H9 (cell line): ENCODE data around the gene IL16. TPM values are rescaled to one million over a fixed set of nuclear protein-coding genes. Genes with fewer than 3 reads are reported as not detected.

Experiments
- DNase-seq: peaks from one replicate; pipeline ENCODE4 v3.0.0-alpha.2; 2017
- H2AFZ ChIP-seq: one replicate; pipeline ENCODE4 v1.6.1; 2013; ENCODE audit warnings: mild to moderate bottlenecking, low read length, control low read depth, moderate library complexity
- H2AK5ac ChIP-seq: 2 replicates; pipeline ENCODE4 v1.6.1; 2013; ENCODE audit warnings: low read length, control low read depth, mixed read lengths; ENCODE audit not compliant: insufficient read length
- H2BK120ac ChIP-seq: one replicate; pipeline ENCODE4 v1.6.1; 2013; ENCODE audit warnings: low read depth, mild to moderate bottlenecking, low read length, control low read depth, inconsistent platforms; ENCODE audit not compliant: poor library complexity, severe bottlenecking
- H2BK12ac ChIP-seq: 2 replicates; pipeline ENCODE4 v1.6.1; 2013; ENCODE audit warnings: low read length, control low read depth, mixed read lengths, low read depth; ENCODE audit not compliant: insufficient read length
- H2BK15ac ChIP-seq: 2 replicates; pipeline ENCODE4 v1.6.1; 2013; ENCODE audit warnings: low read depth, low read length, control low read depth
- H2BK20ac ChIP-seq: one replicate; pipeline ENCODE4 v1.6.1; 2013; ENCODE audit warnings: low read depth, mild to moderate bottlenecking, low read length, control low read depth, inconsistent platforms; ENCODE audit not compliant: poor library complexity, severe bottlenecking
- H2BK5ac ChIP-seq: 2 replicates; pipeline ENCODE4 v1.6.1; 2013; ENCODE audit warnings: low read length, control low read depth, mixed read lengths; ENCODE audit not compliant: insufficient read length
- H3K14ac ChIP-seq: 2 replicates; pipeline ENCODE4 v1.6.1; 2013; ENCODE audit warnings: low read length, control low read depth; ENCODE audit not compliant: insufficient read depth
- H3K18ac ChIP-seq: 2 replicates; pipeline ENCODE4 v1.6.1; 2013; ENCODE audit warnings: low read depth, mild to moderate bottlenecking, mixed read lengths, low read length, control low read depth; ENCODE audit not compliant: insufficient read length
- H3K23ac ChIP-seq: 2 replicates; pipeline ENCODE4 v1.6.1; 2013; ENCODE audit warnings: low read length, control low read depth, mixed read lengths, low read depth; ENCODE audit not compliant: insufficient read length
- H3K23me2 ChIP-seq: 2 replicates; pipeline ENCODE4 v1.6.1; 2013; ENCODE audit warnings: low read depth, mild to moderate bottlenecking, mixed read lengths, low read length, control low read depth; ENCODE audit not compliant: insufficient read length, poor library complexity, severe bottlenecking
- H3K27ac ChIP-seq: 2 replicates; pipeline ENCODE4 v1.5.1; 2013; ENCODE audit warnings: low read length, control low read depth, mixed read lengths, low read depth; ENCODE audit not compliant: insufficient read length
- H3K27me3 ChIP-seq: 2 replicates; pipeline ENCODE4 v1.6.1; 2013; ENCODE audit warnings: low read length, control low read depth, inconsistent platforms; ENCODE audit not compliant: insufficient read depth
- H3K4ac ChIP-seq: 2 replicates; pipeline ENCODE4 v1.6.1; 2013; ENCODE audit warnings: low read depth, mild to moderate bottlenecking, control low read depth, inconsistent platforms, low read length, moderate library complexity
- H3K4me1 ChIP-seq: 2 replicates; pipeline ENCODE4 v1.6.1; 2013; ENCODE audit warnings: low read length, control low read depth, inconsistent platforms; ENCODE audit not compliant: insufficient read depth
- H3K4me2 ChIP-seq: 2 replicates; pipeline ENCODE4 v1.6.1; 2013; ENCODE audit warnings: low read length, control low read depth, mixed read lengths; ENCODE audit not compliant: insufficient read length, insufficient read depth
- H3K56ac ChIP-seq: 2 replicates; pipeline ENCODE4 v1.6.1; 2013; ENCODE audit warnings: low read depth, mild to moderate bottlenecking, mixed read lengths, low read length, control low read depth; ENCODE audit not compliant: insufficient read length
- H3K79me1 ChIP-seq: 2 replicates; pipeline ENCODE4 v1.6.1; 2013; ENCODE audit warnings: low read depth, mild to moderate bottlenecking, moderate library complexity, low read length, control low read depth, inconsistent platforms; ENCODE audit not compliant: insufficient read depth, poor library complexity, severe bottlenecking
- H3K79me2 ChIP-seq: 2 replicates; pipeline ENCODE4 v1.6.1; 2013; ENCODE audit warnings: low read length, control low read depth, inconsistent platforms; ENCODE audit not compliant: insufficient read depth
- H3K9ac ChIP-seq: 2 replicates; pipeline ENCODE4 v1.6.1; 2013; ENCODE audit warnings: low read length, control low read depth, mixed read lengths; ENCODE audit not compliant: insufficient read length; ENCODE audit errors: extremely low read depth
- H3K9me3 ChIP-seq: one replicate; pipeline ENCODE4 v1.6.1; 2013; ENCODE audit warnings: low read depth, low read length, inconsistent platforms; ENCODE audit not compliant: control insufficient read depth
- H3T11ph ChIP-seq: one replicate; pipeline ENCODE4 v1.6.1; 2013; ENCODE audit warnings: mild to moderate bottlenecking, low read length, control low read depth, inconsistent platforms
- H4K20me1 ChIP-seq: one replicate; pipeline ENCODE4 v1.6.1; 2013; ENCODE audit not compliant: control insufficient read depth, insufficient read length, insufficient read depth
- H4K5ac ChIP-seq: 2 replicates; pipeline ENCODE4 v1.6.1; 2013; ENCODE audit warnings: low read depth, mild to moderate bottlenecking, mixed read lengths, low read length, control low read depth; ENCODE audit not compliant: insufficient read length
- H4K8ac ChIP-seq: replicated peaks from 2 replicates; pipeline ENCODE4 v1.6.1; 2013; ENCODE audit warnings: low read length, control low read depth, mixed read lengths, low read depth; ENCODE audit not compliant: insufficient read length
- H4K91ac ChIP-seq: 2 replicates; pipeline ENCODE4 v1.6.1; 2013; ENCODE audit warnings: low read depth, mild to moderate bottlenecking, moderate library complexity, mixed read lengths, low read length, control low read depth; ENCODE audit not compliant: insufficient read length
- H3K27ac Mint-ChIP-seq, 3 experiments: 2 replicates in 2 of 3; 3 replicates in 1 of 3; pipeline ENCODE4 v1.8.0; 2020 to 2021; ENCODE audit warnings: mixed read lengths in 3 of 3, mild to moderate bottlenecking in 1 of 3, moderate library complexity in 1 of 3
- H3K27me3 Mint-ChIP-seq: 2 replicates; pipeline ENCODE4 v1.8.0; 2021; ENCODE audit warnings: low read depth, mild to moderate bottlenecking, moderate library complexity, mixed read lengths
- H3K36me3 Mint-ChIP-seq, 3 experiments: 2 replicates in 2 of 3; 3 replicates in 1 of 3; pipeline ENCODE4 v1.8.0; 2020 to 2021; ENCODE audit warnings: low read depth in 3 of 3, mixed read lengths in 3 of 3; ENCODE audit not compliant: insufficient read depth in 1 of 3
- H3K4me1 Mint-ChIP-seq, 2 experiments: 2 replicates each; pipeline ENCODE4 v1.8.0; 2020; ENCODE audit warnings: mixed read lengths in 2 of 2
- H3K4me3 Mint-ChIP-seq, 2 experiments: 2 replicates in 1 of 2; 3 replicates in 1 of 2; pipeline ENCODE4 v1.8.0; 2020 to 2021; ENCODE audit warnings: mild to moderate bottlenecking in 2 of 2, mixed read lengths in 2 of 2, moderate library complexity in 1 of 2
- H3K9me3 Mint-ChIP-seq, 2 experiments: 2 replicates in 1 of 2; 3 replicates in 1 of 2; pipeline ENCODE4 v1.8.0; 2020; ENCODE audit warnings: mild to moderate bottlenecking in 2 of 2, mixed read lengths in 2 of 2, moderate library complexity in 1 of 2
- WGBS: extraction: QIAGEN DNeasy Blood & Tissue Kit; methylation state at CpG from one replicate; pipeline ENCODE4 v1.1.7; 2013; ENCODE audit warnings: missing lambda C conversion rate, low lambda C conversion rate, mixed read lengths; ENCODE audit not compliant: insufficient read length; ENCODE audit errors: extremely low coverage; 5-methylcytosine and 5-hydroxymethylcytosine counted together
- total RNA-seq: library from RNA; stranded (reverse); gene quantifications from 2 replicates; pipeline ENCODE4 v1.2.1, GENCODE V29; 2021
- TF ChIP-seq, protein P1 (sequence below): fragments of 200-600 bp; sonication (generic); conservative IDR thresholded peaks from 3 replicates; pipeline ENCODE4 v1.8.0; 2021; ENCODE audit warnings: antibody characterized with exemption, mild to moderate bottlenecking

The IL16 gene
- total RNA-seq, 1 experiment from 2014 or later, result 0.28 TPM

DNA sequence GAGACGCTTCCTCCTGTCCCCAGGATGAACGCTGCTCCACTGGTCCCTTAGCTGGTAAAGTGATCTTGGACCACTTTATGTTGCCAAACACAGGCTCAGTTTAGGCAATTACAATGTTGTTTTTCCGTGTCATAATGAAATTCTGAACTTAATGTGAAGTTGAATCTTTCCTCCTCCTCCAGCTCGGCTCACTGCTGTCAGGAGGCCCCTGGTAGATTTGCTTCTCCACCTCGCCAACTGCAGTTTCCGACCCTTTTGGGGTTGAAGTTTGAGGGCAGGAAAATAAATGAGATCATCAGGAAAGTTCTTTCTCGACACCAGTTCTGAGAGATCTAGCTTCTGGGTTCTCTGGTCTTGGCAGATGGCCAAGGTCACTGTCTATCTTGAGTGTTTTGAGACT is 34.8 kb upstream of the IL16 start:
- Histone ChIP-seq H3K79me2 (no peaks in the 10 kb centered on the region), H2AK5ac (no peak overlapping the region), H4K5ac (no peak overlapping the region), H3K4me2 (no peak overlapping the region), H3K4me1 (no peaks in the 10 kb centered on the region), H3K4ac (no peak overlapping the region), H3K18ac (no peak overlapping the region), H4K91ac (no peak overlapping the region), H3K27me3 (no peaks in the 10 kb centered on the region), H3K79me1 (no peaks in the 10 kb centered on the region), H2BK12ac (no peak overlapping the region), H2BK120ac (no peak overlapping the region), H3K56ac (no peak overlapping the region), H3K14ac (no peak overlapping the region), H4K20me1 (no peaks in the 10 kb centered on the region), H3T11ph (no peak overlapping the region), H2BK20ac (no peak overlapping the region), H3K9ac (no peak overlapping the region), H3K23me2 (no peaks in the 10 kb centered on the region), H2BK15ac (no peak overlapping the region), H3K9me3 (no peaks in the 10 kb centered on the region), H2BK5ac (no peak overlapping the region), H2AFZ (no peak overlapping the region), H4K8ac (no peak overlapping the region), H3K27ac (no peak overlapping the region), H3K23ac (no peak overlapping the region)
- no peak overlapping the region for H3K4me3 Mint-ChIP-seq
- H3K9me3 Mint-ChIP-seq, result no peaks in the 10 kb centered on the region
- DNase-seq, result no peak
- no CpG with 5 or more reads among the region's 7 CpGs for WGBS
- H3K27me3 Mint-ChIP-seq, result peaks cover 23% of the 10 kb centered on the region
- H3K36me3 Mint-ChIP-seq, result no peaks in the 10 kb centered on the region; a peak in 1 of 7 replicates
- H3K4me1 Mint-ChIP-seq, result no peaks in the 10 kb centered on the region
- TF ChIP-seq, protein P1, sequence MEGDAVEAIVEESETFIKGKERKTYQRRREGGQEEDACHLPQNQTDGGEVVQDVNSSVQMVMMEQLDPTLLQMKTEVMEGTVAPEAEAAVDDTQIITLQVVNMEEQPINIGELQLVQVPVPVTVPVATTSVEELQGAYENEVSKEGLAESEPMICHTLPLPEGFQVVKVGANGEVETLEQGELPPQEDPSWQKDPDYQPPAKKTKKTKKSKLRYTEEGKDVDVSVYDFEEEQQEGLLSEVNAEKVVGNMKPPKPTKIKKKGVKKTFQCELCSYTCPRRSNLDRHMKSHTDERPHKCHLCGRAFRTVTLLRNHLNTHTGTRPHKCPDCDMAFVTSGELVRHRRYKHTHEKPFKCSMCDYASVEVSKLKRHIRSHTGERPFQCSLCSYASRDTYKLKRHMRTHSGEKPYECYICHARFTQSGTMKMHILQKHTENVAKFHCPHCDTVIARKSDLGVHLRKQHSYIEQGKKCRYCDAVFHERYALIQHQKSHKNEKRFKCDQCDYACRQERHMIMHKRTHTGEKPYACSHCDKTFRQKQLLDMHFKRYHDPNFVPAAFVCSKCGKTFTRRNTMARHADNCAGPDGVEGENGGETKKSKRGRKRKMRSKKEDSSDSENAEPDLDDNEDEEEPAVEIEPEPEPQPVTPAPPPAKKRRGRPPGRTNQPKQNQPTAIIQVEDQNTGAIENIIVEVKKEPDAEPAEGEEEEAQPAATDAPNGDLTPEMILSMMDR, result no peak
- no peak overlapping the region for H3K27ac Mint-ChIP-seq
